Measurements from ENCODE around the gene MED12.

DNA sequence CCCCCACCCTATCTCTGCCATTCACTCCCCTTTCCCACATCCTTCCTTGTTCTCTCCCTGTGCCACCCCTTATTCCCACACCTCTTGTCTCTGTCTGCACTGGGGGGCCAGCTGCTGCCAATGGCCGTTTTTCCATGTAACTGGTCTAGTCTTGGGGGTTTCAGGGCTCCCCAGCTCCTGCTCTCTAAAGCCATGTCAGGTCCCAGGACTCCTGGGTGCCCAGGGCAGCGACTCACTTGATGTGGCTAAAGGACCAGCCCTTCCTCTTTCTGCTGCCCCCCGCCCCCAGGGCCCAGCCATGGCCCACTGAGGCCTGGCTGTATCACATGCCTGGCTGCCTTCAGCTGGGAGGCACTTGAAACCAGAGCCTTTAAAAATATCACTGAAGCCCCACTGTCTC is 36.2 kb downstream of the MED12 start:
- TF ChIP-seq, protein P1, sequence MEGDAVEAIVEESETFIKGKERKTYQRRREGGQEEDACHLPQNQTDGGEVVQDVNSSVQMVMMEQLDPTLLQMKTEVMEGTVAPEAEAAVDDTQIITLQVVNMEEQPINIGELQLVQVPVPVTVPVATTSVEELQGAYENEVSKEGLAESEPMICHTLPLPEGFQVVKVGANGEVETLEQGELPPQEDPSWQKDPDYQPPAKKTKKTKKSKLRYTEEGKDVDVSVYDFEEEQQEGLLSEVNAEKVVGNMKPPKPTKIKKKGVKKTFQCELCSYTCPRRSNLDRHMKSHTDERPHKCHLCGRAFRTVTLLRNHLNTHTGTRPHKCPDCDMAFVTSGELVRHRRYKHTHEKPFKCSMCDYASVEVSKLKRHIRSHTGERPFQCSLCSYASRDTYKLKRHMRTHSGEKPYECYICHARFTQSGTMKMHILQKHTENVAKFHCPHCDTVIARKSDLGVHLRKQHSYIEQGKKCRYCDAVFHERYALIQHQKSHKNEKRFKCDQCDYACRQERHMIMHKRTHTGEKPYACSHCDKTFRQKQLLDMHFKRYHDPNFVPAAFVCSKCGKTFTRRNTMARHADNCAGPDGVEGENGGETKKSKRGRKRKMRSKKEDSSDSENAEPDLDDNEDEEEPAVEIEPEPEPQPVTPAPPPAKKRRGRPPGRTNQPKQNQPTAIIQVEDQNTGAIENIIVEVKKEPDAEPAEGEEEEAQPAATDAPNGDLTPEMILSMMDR (IDR thresholded peaks at IDR 0.05; ENCODE audit: insufficient read depth, low read length, poor library complexity, severe bottlenecking): no peak
- TF ChIP-seq EZH2phosphoT487 (conservative IDR thresholded peaks at IDR 0.05; ENCODE audit: low read length): no peak

Measured in SU-DHL-6 (cell line).